ENCODE measurements around the gene RHPN2. TPM values are rescaled to one million over a fixed set of nuclear protein-coding genes. Genes with fewer than 3 reads are reported as not detected.
"Not testable (repeated sequence)": the region's sequence is repeated elsewhere in the genome, so short reads cannot be mapped to it uniquely, and the experiment has no call there.

The RHPN2 gene
- total RNA-seq, 1 donor from 2014 or later: 3.4 TPM

DNA sequence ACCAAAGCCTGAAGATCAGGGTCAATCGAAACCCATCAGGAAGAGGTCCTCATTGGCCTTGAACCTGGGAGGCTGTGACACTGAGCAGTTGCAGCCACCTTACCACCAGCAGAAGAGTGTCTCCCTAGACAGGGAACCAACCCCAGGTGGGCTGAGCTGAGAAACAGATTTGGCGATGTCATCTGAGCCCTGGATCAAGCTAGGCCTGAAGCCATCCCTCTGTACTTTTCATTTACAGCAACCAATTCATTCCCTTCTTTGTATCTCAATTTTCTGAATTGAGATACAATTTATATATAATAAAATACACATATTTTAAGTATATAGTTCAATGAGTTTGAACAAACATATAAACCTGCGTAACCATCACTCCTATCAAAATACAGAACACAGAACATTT lies 14.6 kb downstream of the RHPN2 start:
- H3K9me3 ChIP-seq: no peaks in the 10 kb centered on the region
- TF ChIP-seq POLR2AphosphoS5 (IDR thresholded peaks at IDR 0.05; ENCODE audit: insufficient read depth in 1 of 2, low read depth in 1 of 2) (no peak), POLR2A (IDR thresholded peaks at IDR 0.05) (no peak)
- H3K36me3 ChIP-seq: no peaks in the 10 kb centered on the region
- no peaks in the 10 kb centered on the region for H3K27me3 ChIP-seq
- no peak overlapping the region for H3K27ac ChIP-seq
- H3K4me1 ChIP-seq: no peaks in the 10 kb centered on the region
- no peak overlapping the region for H3K4me3 ChIP-seq
- intact Hi-C loops (cut with DNase I): no loop called here
- DNase-seq (ENCODE audit: extremely low spot score in 2 of 2): no peak

DNA sequence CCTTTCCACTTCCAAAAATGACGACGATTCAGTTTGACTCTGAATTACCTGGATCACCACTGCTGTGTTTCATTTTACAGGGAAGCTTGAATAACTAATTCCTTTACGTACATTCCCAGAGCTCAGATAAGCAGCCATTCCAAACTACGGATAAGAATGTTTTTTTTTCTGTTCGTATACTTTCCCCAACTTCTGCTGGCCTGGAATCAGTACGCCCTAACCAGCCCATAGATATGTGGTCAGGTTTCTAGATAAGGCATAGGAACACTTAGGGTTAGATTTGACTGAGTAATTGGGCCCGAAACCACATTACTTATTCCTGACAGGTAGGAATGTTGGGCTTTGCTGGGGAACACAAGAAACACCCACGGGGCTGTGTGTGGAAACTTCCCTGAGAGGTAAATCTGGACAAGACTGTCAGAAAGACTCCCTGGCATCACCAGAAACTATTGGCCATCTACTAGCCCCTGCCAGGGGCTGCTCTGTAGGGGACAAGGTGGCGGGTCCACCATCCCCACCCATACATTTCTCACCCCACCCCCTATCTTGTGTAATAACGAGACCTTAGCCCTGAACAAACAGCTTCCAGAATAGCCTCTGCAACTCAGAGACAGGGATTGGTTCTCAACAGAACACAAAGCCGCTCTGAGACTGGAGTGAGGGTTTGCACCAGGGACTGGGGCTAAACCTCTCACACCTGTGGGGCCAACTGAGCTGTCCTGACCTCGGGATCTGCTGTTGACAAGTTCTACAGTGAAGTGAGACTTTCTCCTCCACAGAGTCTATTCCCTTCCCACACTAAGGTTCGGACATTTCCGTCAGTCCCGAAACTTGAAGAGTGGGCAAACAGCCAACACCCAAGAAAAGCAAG lies 15.6 kb downstream of the RHPN2 start:
- H3K27me3 ChIP-seq: no peaks in the 10 kb centered on the region
- TF ChIP-seq, protein P1, sequence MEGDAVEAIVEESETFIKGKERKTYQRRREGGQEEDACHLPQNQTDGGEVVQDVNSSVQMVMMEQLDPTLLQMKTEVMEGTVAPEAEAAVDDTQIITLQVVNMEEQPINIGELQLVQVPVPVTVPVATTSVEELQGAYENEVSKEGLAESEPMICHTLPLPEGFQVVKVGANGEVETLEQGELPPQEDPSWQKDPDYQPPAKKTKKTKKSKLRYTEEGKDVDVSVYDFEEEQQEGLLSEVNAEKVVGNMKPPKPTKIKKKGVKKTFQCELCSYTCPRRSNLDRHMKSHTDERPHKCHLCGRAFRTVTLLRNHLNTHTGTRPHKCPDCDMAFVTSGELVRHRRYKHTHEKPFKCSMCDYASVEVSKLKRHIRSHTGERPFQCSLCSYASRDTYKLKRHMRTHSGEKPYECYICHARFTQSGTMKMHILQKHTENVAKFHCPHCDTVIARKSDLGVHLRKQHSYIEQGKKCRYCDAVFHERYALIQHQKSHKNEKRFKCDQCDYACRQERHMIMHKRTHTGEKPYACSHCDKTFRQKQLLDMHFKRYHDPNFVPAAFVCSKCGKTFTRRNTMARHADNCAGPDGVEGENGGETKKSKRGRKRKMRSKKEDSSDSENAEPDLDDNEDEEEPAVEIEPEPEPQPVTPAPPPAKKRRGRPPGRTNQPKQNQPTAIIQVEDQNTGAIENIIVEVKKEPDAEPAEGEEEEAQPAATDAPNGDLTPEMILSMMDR (IDR thresholded peaks at IDR 0.05): no peak
- TF ChIP-seq POLR2A (IDR thresholded peaks at IDR 0.05): no peak
- no peak for TF ChIP-seq POLR2AphosphoS5 (IDR thresholded peaks at IDR 0.05; ENCODE audit: insufficient read depth in 1 of 2, low read depth in 1 of 2)
- H3K4me1 ChIP-seq: no peaks in the 10 kb centered on the region
- intact Hi-C loops (cut with DNase I): no loop called here
- H3K27ac ChIP-seq: no peak overlapping the region
- no peaks in the 10 kb centered on the region for H3K9me3 ChIP-seq
- H3K4me3 ChIP-seq: no peak overlapping the region
- H3K36me3 ChIP-seq: no peaks in the 10 kb centered on the region
- no peak for DNase-seq (ENCODE audit: extremely low spot score in 2 of 2)

DNA sequence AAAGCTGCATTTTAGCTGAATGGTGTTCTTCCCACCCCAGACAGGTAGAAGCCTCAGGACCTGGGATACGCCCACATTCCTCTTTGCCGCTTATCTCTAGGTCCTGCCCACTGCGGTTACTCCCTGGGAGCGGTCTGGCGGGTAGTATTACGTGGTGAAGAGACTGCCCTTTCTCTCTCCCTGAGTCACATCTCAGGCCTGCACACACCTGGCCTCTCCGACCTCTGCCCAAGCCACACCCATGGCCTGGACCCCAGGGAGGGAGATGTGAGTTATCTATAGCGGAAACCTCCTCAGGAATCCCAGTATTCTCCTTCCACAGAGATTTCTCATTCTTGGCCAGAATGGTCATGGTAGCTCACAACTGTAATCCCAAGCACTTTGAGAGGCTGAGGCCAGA lies 17.3 kb downstream of the RHPN2 start:
- no peak overlapping the region for H3K27ac ChIP-seq

DNA sequence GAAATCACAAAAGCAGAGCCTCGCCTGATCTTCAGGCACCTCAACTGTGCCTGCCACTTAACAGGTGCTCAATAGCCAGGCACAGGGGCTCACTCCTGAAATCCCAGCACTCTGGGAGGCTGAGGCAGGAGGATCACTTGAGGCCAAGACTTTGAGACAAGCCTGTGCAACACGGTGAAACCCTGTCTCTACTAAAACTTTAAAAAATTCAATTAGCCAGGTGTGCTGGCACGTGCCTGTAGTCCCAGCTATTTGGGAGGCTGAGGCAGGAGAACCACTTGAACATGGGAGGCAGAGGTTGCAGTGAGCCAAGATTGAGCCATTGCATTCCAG lies 22.9 kb downstream of the RHPN2 start:
- not testable (repeated sequence) for H3K27me3 ChIP-seq

More for the DNA sequence above, 17.3 kb downstream of the RHPN2 start:
- Histone ChIP-seq H3K36me3 (no peaks in the 10 kb centered on the region), H3K4me3 (no peak overlapping the region), H3K27me3 (no peaks in the 10 kb centered on the region), H3K4me1 (no peaks in the 10 kb centered on the region), H3K9me3 (no peaks in the 10 kb centered on the region)
- no peak for TF ChIP-seq POLR2AphosphoS5 (IDR thresholded peaks at IDR 0.05; ENCODE audit: insufficient read depth in 1 of 2, low read depth in 1 of 2)
- TF ChIP-seq POLR2A (IDR thresholded peaks at IDR 0.05): no peak
- TF ChIP-seq, protein P1 (IDR thresholded peaks at IDR 0.05): no peak
- DNase-seq (ENCODE audit: extremely low spot score in 2 of 2): no peak
- intact Hi-C loops (cut with DNase I): no loop called here

DNA sequence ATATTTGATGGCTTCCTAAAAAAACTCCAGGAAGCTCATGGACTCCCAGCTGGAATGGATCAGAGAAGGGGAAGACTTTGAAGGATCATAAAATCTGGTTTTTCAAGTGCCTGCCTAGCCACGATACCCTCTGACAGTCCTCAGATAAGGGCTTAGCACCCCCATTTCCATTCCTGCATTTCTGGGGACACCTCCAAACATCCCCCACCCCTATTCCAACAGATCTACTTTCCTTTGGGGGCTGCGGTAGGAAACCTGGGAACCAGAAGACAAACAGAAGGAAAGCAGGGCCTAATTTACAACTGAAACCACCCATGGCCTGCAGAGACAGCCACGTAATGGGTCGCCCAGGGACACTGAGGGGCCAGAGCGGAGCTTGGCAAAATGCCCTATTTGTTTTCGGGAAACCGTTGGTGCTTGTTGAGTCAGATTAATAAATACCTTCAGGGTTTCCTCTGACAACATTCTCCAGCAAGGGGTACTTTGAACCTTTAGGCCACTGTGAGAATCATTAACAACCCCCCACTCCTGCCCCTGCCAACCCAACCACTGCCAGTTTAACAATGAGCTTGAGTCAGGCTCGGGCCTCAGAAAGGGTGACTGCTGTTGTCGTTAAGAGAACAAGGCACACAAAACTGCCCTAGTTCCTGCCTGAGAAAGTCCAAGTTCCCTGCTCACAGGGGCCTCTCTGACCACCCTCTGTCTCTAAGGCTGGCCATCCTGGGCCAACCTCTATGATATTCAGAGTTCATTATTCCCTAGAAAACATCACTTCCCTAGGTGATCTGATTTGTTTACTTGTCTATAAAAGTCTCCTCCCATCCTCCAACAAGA lies 23.5 kb downstream of the RHPN2 start:
- TF ChIP-seq, protein P1 (IDR thresholded peaks at IDR 0.05): no peak
- TF ChIP-seq POLR2AphosphoS5 (IDR thresholded peaks at IDR 0.05; ENCODE audit: insufficient read depth in 1 of 2, low read depth in 1 of 2) (no peak), POLR2A (IDR thresholded peaks at IDR 0.05) (no peak)
- DNase-seq (ENCODE audit: extremely low spot score in 2 of 2): no peak
- Histone ChIP-seq H3K4me3 (no peak overlapping the region), H3K36me3 (no peaks in the 10 kb centered on the region), H3K27me3 (no peaks in the 10 kb centered on the region), H3K27ac (no peak overlapping the region), H3K9me3 (no peaks in the 10 kb centered on the region), H3K4me1 (no peaks in the 10 kb centered on the region)
- intact Hi-C loops (cut with DNase I): no loop called here

More for the DNA sequence above, 22.9 kb downstream of the RHPN2 start:
- H3K36me3 ChIP-seq; intact Hi-C loops (cut with DNase I); H3K4me3 ChIP-seq; H3K4me1 ChIP-seq; H3K9me3 ChIP-seq; H3K27ac ChIP-seq; DNase-seq (ENCODE audit: extremely low spot score in 2 of 2): not testable (repeated sequence)

Data from vagina (tissue), 2 donors.